Panc1 (cell line): ENCODE results near the gene SORCS1. TPM values are rescaled to one million over a fixed set of nuclear protein-coding genes. Genes with fewer than 3 reads are reported as not detected.

ENCODE experiments used
- ATAC-seq: fragments of 200-7000 bp; cut with Tn5 transposase; 2 replicates; pipeline ENCODE4 v1.9.1; 2020; ENCODE audit warnings: mild to moderate bottlenecking, moderate library complexity
- BruUV-seq: library from RNA; stranded (reverse); fragments of 400-500 nt; replicated peaks from 2 replicates; lab custom pipeline; 2021; lab: Mats Ljungman, UMichigan
- CTCF ChIA-PET: fragments of 300-600 bp; sonication (Branson Sonifier 250); formaldehyde crosslinking; loops from one replicate; lab custom pipeline; 2022; ENCODE audit warnings: antibody characterized with exemption; lab: Charles Lee
- POLR2A ChIA-PET: fragments of 300-600 bp; sonication (Branson Sonifier 250); formaldehyde crosslinking; loops from one replicate; lab custom pipeline; 2022; ENCODE audit warnings: antibody characterized with exemption; lab: Charles Lee
- DNase-seq: peaks from one replicate; pipeline ENCODE4 v3.0.0-alpha.2; 2010; ENCODE audit warnings: low read depth, low spot score
- H3K27ac ChIP-seq: 2 replicates; pipeline ENCODE4 v1.5.1; 2011; ENCODE audit warnings: mild to moderate bottlenecking, low read length, inconsistent platforms
- H3K27me3 ChIP-seq: fragments of 200-500 bp; sonication (Bioruptor generic); 2 replicates; pipeline ENCODE4 v1.6.0; 2014; ENCODE audit warnings: low read length, inconsistent platforms; ENCODE audit not compliant: control insufficient read depth, insufficient read depth
- H3K36me3 ChIP-seq: fragments of 200-500 bp; sonication (Bioruptor generic); 2 replicates; pipeline ENCODE4 v1.5.1; 2014; ENCODE audit warnings: inconsistent platforms, mild to moderate bottlenecking, low read length, moderate library complexity; ENCODE audit not compliant: control insufficient read depth, insufficient read depth
- H3K4me1 ChIP-seq: 2 replicates; pipeline ENCODE4 v1.5.1; 2011; ENCODE audit warnings: inconsistent platforms, mild to moderate bottlenecking, low read length, moderate library complexity; ENCODE audit not compliant: control insufficient read depth, insufficient read depth
- H3K4me3 ChIP-seq, 2 experiments: 2 replicates each; pipeline ENCODE4 v1.5.1; 2011 to 2012; ENCODE audit warnings: low read depth in 2 of 2, low read length in 2 of 2, mild to moderate bottlenecking in 2 of 2, inconsistent platforms in 1 of 2, moderate library complexity in 1 of 2
- H3K9me3 ChIP-seq: fragments of 200-500 bp; sonication (Bioruptor generic); 2 replicates; pipeline ENCODE4 v1.5.1; 2014; ENCODE audit warnings: low read depth, mild to moderate bottlenecking, inconsistent platforms, low read length, moderate library complexity; ENCODE audit not compliant: control insufficient read depth, insufficient read depth
- POLR2AphosphoS5 ChIP-seq: IDR thresholded peaks from 2 replicates; pipeline ENCODE4 v1.6.1; 2012; ENCODE audit warnings: mild to moderate bottlenecking, low read depth, low read length, moderate library complexity
- SIN3A ChIP-seq: IDR thresholded peaks from 2 replicates; pipeline ENCODE4 v1.6.1; 2012; ENCODE audit warnings: low read depth, mild to moderate bottlenecking, low read length, moderate library complexity, borderline replicate concordance; ENCODE audit not compliant: insufficient read depth
- TCF7L2 ChIP-seq: IDR thresholded peaks from 2 replicates; pipeline ENCODE4 v1.6.1; 2011; ENCODE audit warnings: mild to moderate bottlenecking, low read depth, low read length, inconsistent platforms
- in situ Hi-C: cut with HindIII; loops from 2 replicates; pipeline ENCODE4 v1.10.0; 2016; ENCODE audit warnings: low sequenced_read_pairs, low pct_unique_long_range_greater_than_20kb
- intact Hi-C: fragments of 100-400 bp; cut with micrococcal nuclease; formaldehyde crosslinking; loops from one replicate; pipeline ENCODE4 v1.10.0; 2022; ENCODE audit not compliant: unreplicated experiment
- total RNA-seq: library from RNA; stranded (reverse); gene quantifications from one replicate; pipeline ENCODE4 v1.2.1, GENCODE V29; 2021; ENCODE audit not compliant: unreplicated experiment
- TF ChIP-seq, protein P1 (sequence below): fragments of 450-650 bp; IDR thresholded peaks from 2 replicates; pipeline ENCODE4 v1.5.1; 2017; ENCODE audit warnings: mild to moderate bottlenecking
- TF ChIP-seq, protein P2 (sequence below), 2 experiments: IDR thresholded peaks; 2 replicates each; pipeline ENCODE4 v1.6.1; 2011 to 2012; ENCODE audit warnings: low read depth in 2 of 2, control low read depth in 1 of 2, low read length in 1 of 2, mild to moderate bottlenecking in 1 of 2, moderate library complexity in 1 of 2; ENCODE audit not compliant: insufficient read depth in 1 of 2

Gene SORCS1
- total RNA-seq, 1 experiment from 2014 or later, result not detected

DNA sequence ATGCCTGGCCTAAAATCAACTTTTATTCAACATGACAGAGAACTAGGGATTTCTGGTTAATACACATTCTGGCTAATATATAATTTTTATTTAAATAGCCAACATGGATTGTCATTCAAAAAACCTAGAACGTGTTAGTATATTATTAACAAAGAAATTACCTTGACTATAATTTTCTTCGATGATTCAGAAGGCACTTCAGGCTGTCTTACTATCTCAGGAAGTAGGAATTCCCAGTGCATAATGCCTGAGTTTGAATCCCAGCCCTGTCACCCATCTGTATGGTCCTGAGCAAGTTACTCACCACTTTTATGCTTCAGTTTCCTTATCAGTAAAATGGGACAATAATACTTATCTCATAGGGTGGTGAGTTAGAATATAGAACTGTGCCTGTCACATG is 106.2 kb downstream of the SORCS1 start:
- ChIA-PET CTCF (no interaction called here), POLR2A (no interaction called here)
- Histone ChIP-seq H3K27me3 (no peaks in the 10 kb centered on the region), H3K9me3 (no peaks in the 10 kb centered on the region), H3K36me3 (no peaks in the 10 kb centered on the region), H3K27ac (no peak overlapping the region), H3K4me1 (no peaks in the 10 kb centered on the region), H3K4me3 (no peak overlapping the region)
- DNase-seq (no peak), ATAC-seq (no peak)
- intact Hi-C loops, result no loop called here
- in situ Hi-C loops, result no loop called here
- no TSS peak for BruUV-seq
- TF ChIP-seq, protein P1, sequence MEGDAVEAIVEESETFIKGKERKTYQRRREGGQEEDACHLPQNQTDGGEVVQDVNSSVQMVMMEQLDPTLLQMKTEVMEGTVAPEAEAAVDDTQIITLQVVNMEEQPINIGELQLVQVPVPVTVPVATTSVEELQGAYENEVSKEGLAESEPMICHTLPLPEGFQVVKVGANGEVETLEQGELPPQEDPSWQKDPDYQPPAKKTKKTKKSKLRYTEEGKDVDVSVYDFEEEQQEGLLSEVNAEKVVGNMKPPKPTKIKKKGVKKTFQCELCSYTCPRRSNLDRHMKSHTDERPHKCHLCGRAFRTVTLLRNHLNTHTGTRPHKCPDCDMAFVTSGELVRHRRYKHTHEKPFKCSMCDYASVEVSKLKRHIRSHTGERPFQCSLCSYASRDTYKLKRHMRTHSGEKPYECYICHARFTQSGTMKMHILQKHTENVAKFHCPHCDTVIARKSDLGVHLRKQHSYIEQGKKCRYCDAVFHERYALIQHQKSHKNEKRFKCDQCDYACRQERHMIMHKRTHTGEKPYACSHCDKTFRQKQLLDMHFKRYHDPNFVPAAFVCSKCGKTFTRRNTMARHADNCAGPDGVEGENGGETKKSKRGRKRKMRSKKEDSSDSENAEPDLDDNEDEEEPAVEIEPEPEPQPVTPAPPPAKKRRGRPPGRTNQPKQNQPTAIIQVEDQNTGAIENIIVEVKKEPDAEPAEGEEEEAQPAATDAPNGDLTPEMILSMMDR, result no peak
- TF ChIP-seq, protein P2, sequence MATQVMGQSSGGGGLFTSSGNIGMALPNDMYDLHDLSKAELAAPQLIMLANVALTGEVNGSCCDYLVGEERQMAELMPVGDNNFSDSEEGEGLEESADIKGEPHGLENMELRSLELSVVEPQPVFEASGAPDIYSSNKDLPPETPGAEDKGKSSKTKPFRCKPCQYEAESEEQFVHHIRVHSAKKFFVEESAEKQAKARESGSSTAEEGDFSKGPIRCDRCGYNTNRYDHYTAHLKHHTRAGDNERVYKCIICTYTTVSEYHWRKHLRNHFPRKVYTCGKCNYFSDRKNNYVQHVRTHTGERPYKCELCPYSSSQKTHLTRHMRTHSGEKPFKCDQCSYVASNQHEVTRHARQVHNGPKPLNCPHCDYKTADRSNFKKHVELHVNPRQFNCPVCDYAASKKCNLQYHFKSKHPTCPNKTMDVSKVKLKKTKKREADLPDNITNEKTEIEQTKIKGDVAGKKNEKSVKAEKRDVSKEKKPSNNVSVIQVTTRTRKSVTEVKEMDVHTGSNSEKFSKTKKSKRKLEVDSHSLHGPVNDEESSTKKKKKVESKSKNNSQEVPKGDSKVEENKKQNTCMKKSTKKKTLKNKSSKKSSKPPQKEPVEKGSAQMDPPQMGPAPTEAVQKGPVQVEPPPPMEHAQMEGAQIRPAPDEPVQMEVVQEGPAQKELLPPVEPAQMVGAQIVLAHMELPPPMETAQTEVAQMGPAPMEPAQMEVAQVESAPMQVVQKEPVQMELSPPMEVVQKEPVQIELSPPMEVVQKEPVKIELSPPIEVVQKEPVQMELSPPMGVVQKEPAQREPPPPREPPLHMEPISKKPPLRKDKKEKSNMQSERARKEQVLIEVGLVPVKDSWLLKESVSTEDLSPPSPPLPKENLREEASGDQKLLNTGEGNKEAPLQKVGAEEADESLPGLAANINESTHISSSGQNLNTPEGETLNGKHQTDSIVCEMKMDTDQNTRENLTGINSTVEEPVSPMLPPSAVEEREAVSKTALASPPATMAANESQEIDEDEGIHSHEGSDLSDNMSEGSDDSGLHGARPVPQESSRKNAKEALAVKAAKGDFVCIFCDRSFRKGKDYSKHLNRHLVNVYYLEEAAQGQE (IDR thresholded peaks at IDR 0.05; ENCODE audit: insufficient read depth in 1 of 2, low read depth in 2 of 2, low read length in 1 of 2), result no peak
- TF ChIP-seq SIN3A, result no peak
- TF ChIP-seq POLR2AphosphoS5, result no peak
- TF ChIP-seq TCF7L2, result no peak

DNA sequence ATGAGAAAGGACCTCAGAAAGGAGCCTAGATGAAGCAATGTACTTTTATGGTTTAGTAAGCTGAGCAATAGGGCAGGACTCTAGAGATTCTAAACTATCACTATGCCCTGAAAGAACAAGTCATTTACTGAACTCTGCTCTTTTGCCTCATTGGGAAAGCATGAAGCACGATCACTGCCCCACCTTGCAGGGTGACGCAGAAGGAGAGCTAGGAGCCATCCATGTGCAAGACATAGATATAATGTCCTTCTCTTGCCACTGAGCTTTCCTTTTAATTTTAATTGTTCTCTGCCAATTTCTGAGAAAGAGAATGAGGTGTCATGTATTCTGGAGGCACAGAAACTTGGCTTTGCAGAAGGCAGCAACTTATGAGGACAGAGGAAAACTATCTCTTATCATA is 108.3 kb downstream of the SORCS1 start:
- TF ChIP-seq, protein P2 (IDR thresholded peaks at IDR 0.05; ENCODE audit: insufficient read depth in 1 of 2, low read depth in 2 of 2, low read length in 1 of 2), result no peak
- TF ChIP-seq TCF7L2, result no peak
- TF ChIP-seq POLR2AphosphoS5, result no peak
- no peak for TF ChIP-seq SIN3A
- TF ChIP-seq, protein P1, result no peak
- in situ Hi-C loops, result no loop called here
- H3K27ac ChIP-seq, result no peak overlapping the region
- no peaks in the 10 kb centered on the region for H3K27me3 ChIP-seq
- no peak for DNase-seq
- ChIA-PET CTCF (no interaction called here), POLR2A (no interaction called here)
- no peak overlapping the region for H3K4me3 ChIP-seq
- ATAC-seq, result no peak
- no peaks in the 10 kb centered on the region for H3K9me3 ChIP-seq
- no peaks in the 10 kb centered on the region for H3K4me1 ChIP-seq
- intact Hi-C loops, result no loop called here
- no TSS peak for BruUV-seq
- no peaks in the 10 kb centered on the region for H3K36me3 ChIP-seq
